Endothelial cell (in vitro differentiated cells): ENCODE measurements around the gene GNAT1. TPM values are rescaled to one million over a fixed set of nuclear protein-coding genes. Genes with fewer than 3 reads are reported as not detected.
A peak's percentile ranks its signal among the peaks of the same experiment; 100 is the strongest.

ENCODE experiments used
- DNase-seq: peaks from one replicate; pipeline ENCODE4 v3.0.0; 2021; ENCODE audit warnings: low spot score
- H3K27ac Mint-ChIP-seq: one replicate; pipeline ENCODE4 v1.8.0; 2021; ENCODE audit warnings: mixed read lengths, inconsistent platforms; ENCODE audit not compliant: unreplicated experiment
- H3K27me3 Mint-ChIP-seq: one replicate; pipeline ENCODE4 v1.8.0; 2021; ENCODE audit warnings: mild to moderate bottlenecking, moderate library complexity, mixed read lengths, inconsistent platforms; ENCODE audit not compliant: unreplicated experiment
- H3K36me3 Mint-ChIP-seq: one replicate; pipeline ENCODE4 v1.8.0; 2021; ENCODE audit warnings: mild to moderate bottlenecking, low read depth, mixed read lengths, inconsistent platforms; ENCODE audit not compliant: unreplicated experiment
- H3K4me1 Mint-ChIP-seq: one replicate; pipeline ENCODE4 v1.8.0; 2021; ENCODE audit warnings: mild to moderate bottlenecking, mixed read lengths, inconsistent platforms; ENCODE audit not compliant: unreplicated experiment
- H3K4me3 Mint-ChIP-seq: one replicate; pipeline ENCODE4 v1.8.0; 2021; ENCODE audit warnings: mild to moderate bottlenecking, mixed read lengths, inconsistent platforms; ENCODE audit not compliant: unreplicated experiment
- H3K9me3 Mint-ChIP-seq: one replicate; pipeline ENCODE4 v1.8.0; 2021; ENCODE audit warnings: mixed read lengths, inconsistent platforms; ENCODE audit not compliant: unreplicated experiment
- total RNA-seq: library from RNA; stranded (reverse); fragmentation: NEBNext Ultra II Directional; extraction: Animal tissue kit (Norgen Biotek cat#: 25700); gene quantifications from one replicate; pipeline ENCODE4 v1.2.1, GENCODE V29; 2021; ENCODE audit not compliant: unreplicated experiment
- TF ChIP-seq, protein P1 (sequence below): fragments of 200-600 bp; sonication (generic); IDR thresholded peaks from one replicate; pipeline ENCODE4 v1.5.0; 2021; ENCODE audit warnings: antibody characterized with exemption; ENCODE audit not compliant: unreplicated experiment

The GNAT1 gene
- total RNA-seq, 1 donor from 2014 or later = 0.59 TPM

DNA sequence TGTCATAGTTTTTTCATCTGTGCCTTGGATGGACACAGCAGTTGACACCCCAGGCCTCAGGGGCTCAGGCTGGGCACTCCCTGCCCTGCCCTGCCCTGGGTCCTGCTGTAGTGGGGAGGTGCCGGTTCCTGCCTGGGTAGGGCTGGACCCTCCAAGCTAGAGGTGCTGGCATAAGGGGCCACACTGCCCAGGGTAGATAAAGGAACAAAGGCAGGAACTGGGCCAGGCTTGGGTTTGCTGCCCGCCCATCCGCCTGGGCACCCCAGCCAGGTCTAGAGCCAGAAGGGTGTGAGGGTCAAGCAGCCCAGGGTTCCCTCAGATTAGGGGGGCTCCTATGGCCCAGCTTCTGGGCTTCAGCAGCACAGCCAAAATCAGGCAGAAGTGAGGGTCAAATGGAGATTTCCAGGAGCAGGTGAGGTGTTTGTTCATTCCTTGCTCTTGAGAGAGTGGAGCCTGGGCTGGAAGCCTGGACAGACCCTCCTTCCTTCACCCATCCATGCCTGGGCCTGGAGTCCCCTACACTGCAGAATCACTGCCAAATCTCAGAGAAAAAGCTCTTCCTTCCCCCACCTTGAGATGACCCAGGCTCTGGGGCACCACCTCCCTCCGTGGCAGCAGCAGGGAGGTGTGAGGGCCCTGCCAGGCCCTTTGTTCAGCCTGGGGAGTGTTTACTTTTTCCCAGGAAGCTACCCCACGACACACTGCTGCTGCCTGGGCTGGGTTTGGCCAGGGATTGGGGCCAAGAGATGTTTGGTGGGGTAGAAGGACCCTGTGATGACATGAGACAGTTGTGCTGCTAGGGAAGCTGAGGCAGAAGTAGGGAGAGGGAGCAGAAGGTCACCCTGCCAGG is 29.2 kb upstream of the GNAT1 start:
- Mint-ChIP-seq H3K4me3 (no peak overlapping the region), H3K27ac (no peak overlapping the region), H3K4me1 (peaks cover 50% of the 10 kb centered on the region)

DNA sequence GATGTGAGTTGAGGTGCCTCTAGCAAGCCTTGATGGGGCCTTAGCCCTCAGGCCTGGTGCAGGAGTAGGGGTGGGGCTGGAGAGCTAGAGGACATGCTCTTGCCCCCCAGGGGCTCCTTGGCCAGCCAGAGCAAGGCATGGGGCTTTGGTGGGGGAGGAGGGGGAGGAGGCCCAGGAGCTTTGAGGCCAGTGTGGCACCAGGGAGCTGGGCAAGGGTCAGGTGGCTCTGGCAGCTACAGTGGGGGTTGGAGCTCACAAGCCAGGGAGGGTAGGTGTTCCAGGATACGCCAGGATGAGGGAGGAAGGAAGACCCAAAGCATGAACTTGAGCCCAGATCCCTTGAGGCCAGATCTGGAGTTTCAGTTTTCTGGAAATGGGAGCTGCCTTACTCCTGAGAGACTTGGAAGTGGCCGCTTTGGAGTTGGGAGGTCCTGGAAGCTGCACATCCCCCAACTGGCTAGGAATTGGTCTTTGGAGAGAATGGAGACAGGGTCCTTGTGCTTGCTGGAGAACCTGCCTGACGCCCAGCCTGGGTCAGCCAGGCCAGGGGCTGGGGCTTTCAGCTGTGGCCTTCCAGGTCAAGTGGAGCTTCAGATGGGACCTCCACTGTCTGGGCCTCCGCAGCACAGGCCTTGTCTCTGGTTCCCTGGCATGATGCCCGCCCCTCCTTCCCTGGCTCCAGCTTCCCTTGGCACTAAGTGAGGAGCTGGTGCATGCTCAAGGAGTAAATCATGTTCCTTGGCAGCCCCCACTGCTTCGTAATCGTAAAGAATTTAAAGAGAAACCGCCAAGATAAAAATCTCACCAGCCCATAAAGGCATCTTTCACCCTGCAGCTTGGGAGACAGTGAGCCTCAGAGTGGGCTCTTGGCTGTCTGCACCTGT is 27.6 kb upstream of the GNAT1 start:
- Mint-ChIP-seq H3K4me3 (no peak overlapping the region), H3K27me3 (peaks cover 5% of the 10 kb centered on the region), H3K27ac (no peak overlapping the region), H3K36me3 (peaks cover 12% of the 10 kb centered on the region), H3K4me1 (peaks cover 43% of the 10 kb centered on the region), H3K9me3 (no peaks in the 10 kb centered on the region)
- no peak for DNase-seq
- TF ChIP-seq, protein P1, sequence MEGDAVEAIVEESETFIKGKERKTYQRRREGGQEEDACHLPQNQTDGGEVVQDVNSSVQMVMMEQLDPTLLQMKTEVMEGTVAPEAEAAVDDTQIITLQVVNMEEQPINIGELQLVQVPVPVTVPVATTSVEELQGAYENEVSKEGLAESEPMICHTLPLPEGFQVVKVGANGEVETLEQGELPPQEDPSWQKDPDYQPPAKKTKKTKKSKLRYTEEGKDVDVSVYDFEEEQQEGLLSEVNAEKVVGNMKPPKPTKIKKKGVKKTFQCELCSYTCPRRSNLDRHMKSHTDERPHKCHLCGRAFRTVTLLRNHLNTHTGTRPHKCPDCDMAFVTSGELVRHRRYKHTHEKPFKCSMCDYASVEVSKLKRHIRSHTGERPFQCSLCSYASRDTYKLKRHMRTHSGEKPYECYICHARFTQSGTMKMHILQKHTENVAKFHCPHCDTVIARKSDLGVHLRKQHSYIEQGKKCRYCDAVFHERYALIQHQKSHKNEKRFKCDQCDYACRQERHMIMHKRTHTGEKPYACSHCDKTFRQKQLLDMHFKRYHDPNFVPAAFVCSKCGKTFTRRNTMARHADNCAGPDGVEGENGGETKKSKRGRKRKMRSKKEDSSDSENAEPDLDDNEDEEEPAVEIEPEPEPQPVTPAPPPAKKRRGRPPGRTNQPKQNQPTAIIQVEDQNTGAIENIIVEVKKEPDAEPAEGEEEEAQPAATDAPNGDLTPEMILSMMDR = no peak

More for the DNA sequence above, 29.2 kb upstream of the GNAT1 start:
- peaks cover 12% of the 10 kb centered on the region for H3K36me3 Mint-ChIP-seq
- no peaks in the 10 kb centered on the region for H3K9me3 Mint-ChIP-seq
- no peak for DNase-seq
- peaks cover 6% of the 10 kb centered on the region for H3K27me3 Mint-ChIP-seq
- TF ChIP-seq, protein P1 = no peak

DNA sequence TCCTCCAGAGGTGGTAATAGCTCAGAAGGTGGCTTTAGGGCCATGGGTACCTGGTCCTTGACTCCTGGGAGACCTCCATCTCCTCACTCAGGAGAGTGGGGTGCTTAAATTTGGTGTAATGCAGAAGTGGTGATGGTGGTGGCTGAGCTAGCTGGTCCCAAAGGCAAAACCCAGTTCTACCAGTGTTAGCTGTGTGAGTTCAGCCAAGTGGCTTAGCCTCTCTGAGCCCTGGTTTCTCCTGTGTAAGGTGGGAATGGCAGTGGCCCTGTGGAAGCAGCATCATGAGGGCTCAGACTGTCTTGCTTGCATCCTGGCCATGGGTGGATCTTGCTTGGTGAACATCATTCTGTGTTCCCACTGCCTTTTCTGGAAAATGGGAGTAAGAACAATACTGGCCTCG is 26.9 kb upstream of the GNAT1 start:
- DNase-seq = no peak
- H3K27ac Mint-ChIP-seq = no peak overlapping the region
- H3K36me3 Mint-ChIP-seq = peaks cover 12% of the 10 kb centered on the region
- peak overlapping the region; percentile 68 for H3K4me3 Mint-ChIP-seq
- peaks cover 4% of the 10 kb centered on the region for H3K27me3 Mint-ChIP-seq
- TF ChIP-seq, protein P1 = no peak
- no peaks in the 10 kb centered on the region for H3K9me3 Mint-ChIP-seq
- H3K4me1 Mint-ChIP-seq = peaks cover 41% of the 10 kb centered on the region

DNA sequence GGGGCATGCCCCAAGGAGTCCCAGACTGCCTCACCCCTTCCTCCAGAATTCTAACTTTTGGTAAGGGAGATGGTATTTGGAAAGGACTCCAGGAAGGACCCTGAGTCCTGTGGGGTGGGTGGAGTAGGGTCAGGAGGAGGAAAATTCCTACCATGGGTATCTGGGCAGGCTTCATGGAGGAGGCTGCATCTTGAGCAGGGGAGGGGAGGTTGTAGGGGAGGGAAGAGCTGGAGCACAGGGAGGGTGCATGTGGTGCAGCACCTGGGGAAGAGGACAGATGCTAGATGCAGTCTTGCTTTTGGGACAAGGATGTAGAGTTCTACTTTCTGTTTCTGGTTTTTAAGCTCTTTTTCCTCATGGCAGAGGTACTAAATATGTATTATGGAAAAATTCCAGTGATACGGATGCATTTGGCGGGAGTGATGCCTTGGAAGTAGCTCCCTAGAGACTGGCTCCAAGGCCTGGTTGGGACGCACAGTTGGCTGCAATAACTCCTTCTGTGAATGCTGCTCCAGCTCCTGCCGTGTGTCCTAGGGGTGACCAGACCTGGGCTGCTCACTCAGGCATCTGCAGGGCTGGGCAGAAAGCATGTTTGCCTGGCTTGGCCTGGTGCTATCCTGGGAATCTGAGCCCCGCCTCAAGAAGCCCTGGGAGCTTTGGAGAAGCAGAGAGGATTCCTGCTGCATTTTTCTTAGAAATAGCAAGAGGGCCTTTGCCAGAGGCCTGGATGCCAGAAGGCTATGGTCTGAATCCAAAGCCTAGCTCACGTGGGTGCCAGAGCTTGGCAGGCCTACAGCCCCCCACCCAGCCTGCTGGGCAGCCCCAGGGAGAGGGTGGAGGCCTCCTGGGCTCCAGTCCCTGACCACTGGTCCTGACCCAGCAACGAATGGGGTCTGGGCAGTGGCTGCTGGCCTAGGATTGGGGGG is 26.2 kb upstream of the GNAT1 start:
- Mint-ChIP-seq H3K36me3 (peaks cover 9% of the 10 kb centered on the region), H3K4me3 (peak overlapping the region; percentile 68), H3K4me1 (peaks cover 41% of the 10 kb centered on the region), H3K27ac (no peak overlapping the region), H3K27me3 (peaks cover 4% of the 10 kb centered on the region), H3K9me3 (no peaks in the 10 kb centered on the region)
- no peak for DNase-seq
- TF ChIP-seq, protein P1 = no peak
